Body of pancreas (tissue), 4 donors: Measurements from ENCODE around the gene CFAP54.

Experiments
- POLR2A ChIP-seq, 3 donors: fragments of 450-650 bp; IDR thresholded peaks; one replicate each; pipeline ENCODE4 v1.6.1; 2016; ENCODE audit warnings: antibody characterized with exemption in 3 of 3, mild to moderate bottlenecking in 2 of 3
- TF ChIP-seq, protein P1 (sequence below), 7 experiments: fragments of 450-650 bp in 4 of 7; fragments of 200-600 bp in 3 of 7; sonication (generic) in 3 of 7; IDR thresholded peaks; one replicate each; pipeline ENCODE4 v1.5.1; 2016 to 2019; ENCODE audit warnings: antibody characterized with exemption in 7 of 7

DNA sequence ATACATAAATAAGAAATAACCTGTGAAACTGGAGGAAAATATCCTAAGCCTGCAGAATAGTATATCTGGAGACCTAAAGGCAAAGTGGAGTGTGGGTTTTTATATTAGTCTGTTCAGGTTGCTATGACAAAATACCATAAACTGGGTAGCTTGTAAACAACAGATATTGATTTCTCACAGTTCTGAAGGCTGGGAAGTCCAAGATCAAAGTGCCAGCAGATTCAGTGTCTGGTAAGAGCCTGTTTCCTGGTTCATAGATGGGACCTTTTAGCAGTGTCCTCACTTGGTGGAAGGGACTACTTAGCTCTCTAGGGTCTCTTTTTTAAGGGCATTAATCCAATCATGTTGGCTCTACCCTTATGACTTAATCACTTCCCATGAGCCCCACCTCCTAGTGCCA is 392.2 kb downstream of the CFAP54 start:
- TF ChIP-seq, protein P1, sequence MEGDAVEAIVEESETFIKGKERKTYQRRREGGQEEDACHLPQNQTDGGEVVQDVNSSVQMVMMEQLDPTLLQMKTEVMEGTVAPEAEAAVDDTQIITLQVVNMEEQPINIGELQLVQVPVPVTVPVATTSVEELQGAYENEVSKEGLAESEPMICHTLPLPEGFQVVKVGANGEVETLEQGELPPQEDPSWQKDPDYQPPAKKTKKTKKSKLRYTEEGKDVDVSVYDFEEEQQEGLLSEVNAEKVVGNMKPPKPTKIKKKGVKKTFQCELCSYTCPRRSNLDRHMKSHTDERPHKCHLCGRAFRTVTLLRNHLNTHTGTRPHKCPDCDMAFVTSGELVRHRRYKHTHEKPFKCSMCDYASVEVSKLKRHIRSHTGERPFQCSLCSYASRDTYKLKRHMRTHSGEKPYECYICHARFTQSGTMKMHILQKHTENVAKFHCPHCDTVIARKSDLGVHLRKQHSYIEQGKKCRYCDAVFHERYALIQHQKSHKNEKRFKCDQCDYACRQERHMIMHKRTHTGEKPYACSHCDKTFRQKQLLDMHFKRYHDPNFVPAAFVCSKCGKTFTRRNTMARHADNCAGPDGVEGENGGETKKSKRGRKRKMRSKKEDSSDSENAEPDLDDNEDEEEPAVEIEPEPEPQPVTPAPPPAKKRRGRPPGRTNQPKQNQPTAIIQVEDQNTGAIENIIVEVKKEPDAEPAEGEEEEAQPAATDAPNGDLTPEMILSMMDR (IDR thresholded peaks at IDR 0.05): no peak
- no peak for TF ChIP-seq POLR2A (IDR thresholded peaks at IDR 0.05)
